GM12864 (cell line): ENCODE data around the gene CLEC19A.
"Not testable (repeated sequence)": the region's sequence is repeated elsewhere in the genome, so short reads cannot be mapped to it uniquely, and the experiment has no call there.

Experiments
- DNase-seq: peaks from one replicate; pipeline ENCODE4 v3.0.0-alpha.2; 2011; ENCODE audit warnings: low read depth
- H3K4me3 ChIP-seq: 2 replicates; pipeline ENCODE4 v1.5.1; 2011; ENCODE audit warnings: mild to moderate bottlenecking, low read depth, low read length, control low read depth
- TF ChIP-seq, protein P1 (sequence below): IDR thresholded peaks from 2 replicates; pipeline ENCODE4 v1.5.1; 2011; ENCODE audit warnings: low read depth, mild to moderate bottlenecking, moderate library complexity, low read length, control low read depth, inconsistent platforms; ENCODE audit errors: missing control alignments

CLEC19A gene

DNA sequence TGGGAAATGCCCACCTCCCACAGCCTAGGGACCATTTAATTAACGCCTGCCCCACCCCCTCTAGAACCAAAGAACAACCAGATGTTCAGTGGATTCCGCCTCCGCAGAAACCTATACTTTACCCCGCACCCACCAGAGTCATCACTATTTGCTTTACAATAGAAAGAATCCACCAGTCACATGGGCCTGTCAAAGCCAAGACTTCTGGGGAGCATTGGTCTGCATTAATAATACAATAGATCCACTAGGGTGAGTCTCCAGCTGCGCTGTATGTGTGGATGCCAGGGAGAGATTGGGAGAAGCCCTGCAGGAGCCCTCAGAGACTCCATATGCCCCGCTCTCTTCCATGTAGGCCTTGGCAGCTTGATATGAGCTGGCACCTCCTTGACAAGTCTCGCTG lies 31.3 kb downstream of the CLEC19A start:
- no peak overlapping the region for H3K4me3 ChIP-seq
- TF ChIP-seq, protein P1, sequence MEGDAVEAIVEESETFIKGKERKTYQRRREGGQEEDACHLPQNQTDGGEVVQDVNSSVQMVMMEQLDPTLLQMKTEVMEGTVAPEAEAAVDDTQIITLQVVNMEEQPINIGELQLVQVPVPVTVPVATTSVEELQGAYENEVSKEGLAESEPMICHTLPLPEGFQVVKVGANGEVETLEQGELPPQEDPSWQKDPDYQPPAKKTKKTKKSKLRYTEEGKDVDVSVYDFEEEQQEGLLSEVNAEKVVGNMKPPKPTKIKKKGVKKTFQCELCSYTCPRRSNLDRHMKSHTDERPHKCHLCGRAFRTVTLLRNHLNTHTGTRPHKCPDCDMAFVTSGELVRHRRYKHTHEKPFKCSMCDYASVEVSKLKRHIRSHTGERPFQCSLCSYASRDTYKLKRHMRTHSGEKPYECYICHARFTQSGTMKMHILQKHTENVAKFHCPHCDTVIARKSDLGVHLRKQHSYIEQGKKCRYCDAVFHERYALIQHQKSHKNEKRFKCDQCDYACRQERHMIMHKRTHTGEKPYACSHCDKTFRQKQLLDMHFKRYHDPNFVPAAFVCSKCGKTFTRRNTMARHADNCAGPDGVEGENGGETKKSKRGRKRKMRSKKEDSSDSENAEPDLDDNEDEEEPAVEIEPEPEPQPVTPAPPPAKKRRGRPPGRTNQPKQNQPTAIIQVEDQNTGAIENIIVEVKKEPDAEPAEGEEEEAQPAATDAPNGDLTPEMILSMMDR = no peak
- no peak for DNase-seq

DNA sequence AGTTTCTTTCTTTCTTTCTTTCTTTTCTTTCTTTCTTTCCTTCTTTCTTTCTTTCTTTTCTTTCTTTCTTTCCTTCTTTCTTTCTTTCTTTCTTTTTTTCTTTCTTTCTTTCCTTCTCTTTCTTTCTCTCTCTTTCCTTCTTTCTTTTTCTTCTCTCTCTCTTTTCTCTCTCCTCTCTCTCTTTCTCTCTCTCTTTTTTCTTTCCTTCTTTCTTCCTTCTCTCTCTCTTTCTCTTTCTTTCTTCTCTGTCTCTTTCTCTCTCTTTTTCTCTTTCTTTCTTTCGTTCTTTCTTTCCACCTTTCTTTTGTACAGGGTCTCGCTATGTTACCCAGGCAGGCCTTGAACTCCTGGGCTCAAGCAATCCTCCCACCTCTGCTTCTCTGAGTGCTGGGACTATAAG lies 35.7 kb downstream of the CLEC19A start:
- H3K4me3 ChIP-seq, DNase-seq: not testable (repeated sequence)

DNA sequence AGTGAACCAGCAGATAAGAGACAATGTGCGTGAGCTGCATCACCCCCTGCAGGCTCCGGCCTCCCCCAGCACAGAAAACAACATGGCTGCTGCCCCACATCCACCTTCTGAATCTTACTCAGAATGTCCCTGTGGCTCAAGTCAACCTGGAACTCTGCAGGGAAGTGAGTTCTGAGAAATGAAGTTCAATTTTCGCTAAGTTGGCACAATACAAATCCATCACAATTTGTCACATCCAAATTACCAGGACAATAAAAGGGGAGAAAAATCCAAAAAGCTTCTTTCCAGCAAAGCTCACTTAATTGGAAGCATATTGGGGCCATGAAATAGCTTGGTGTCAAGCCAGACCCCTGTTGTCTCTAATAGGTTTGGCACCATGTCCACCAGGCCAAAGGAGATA lies 38.1 kb downstream of the CLEC19A start:
- DNase-seq = no peak
- TF ChIP-seq, protein P1 = no peak
- no peak overlapping the region for H3K4me3 ChIP-seq

DNA sequence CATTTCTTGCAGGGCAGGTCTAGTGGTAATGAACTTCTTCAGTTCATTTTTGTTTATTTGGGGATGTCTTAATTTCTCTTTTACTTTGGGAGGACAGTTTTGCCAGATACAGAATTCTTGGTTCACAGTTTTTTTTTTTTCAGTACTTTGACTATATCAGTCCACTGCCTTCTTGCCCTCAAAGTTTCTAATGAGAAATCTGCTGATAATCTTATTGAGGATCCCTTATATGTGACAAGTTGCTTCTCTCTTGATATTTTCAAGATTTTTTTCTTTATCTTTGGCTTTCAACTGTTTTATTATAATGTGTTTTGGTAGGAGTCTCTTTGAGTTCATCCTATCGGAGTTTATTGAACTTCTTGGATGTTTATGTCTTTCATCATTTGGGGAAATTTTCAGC lies 42.8 kb downstream of the CLEC19A start:
- H3K4me3 ChIP-seq = no peak overlapping the region
- TF ChIP-seq, protein P1 = no peak
- DNase-seq = no peak

DNA sequence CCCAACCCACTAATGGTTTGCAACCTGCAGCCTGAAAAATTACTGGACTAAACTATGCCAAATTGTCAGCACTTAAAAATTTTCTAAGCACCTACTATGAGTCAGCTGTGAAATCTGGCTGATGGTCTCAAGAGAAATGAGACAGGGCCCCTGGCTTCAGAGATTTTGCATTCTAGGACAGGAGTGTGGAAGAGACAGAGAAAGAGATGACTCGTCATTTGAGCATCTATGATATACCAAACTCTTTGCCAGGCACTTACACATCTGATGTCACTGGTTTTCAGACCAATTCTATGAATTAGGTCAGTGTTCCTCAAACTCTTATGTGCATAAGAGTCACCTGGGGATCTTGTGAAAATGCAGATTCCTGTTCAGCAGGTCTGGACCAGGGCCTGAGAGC lies 44.4 kb downstream of the CLEC19A start:
- TF ChIP-seq, protein P1 = no peak
- no peak overlapping the region for H3K4me3 ChIP-seq
- no peak for DNase-seq

DNA sequence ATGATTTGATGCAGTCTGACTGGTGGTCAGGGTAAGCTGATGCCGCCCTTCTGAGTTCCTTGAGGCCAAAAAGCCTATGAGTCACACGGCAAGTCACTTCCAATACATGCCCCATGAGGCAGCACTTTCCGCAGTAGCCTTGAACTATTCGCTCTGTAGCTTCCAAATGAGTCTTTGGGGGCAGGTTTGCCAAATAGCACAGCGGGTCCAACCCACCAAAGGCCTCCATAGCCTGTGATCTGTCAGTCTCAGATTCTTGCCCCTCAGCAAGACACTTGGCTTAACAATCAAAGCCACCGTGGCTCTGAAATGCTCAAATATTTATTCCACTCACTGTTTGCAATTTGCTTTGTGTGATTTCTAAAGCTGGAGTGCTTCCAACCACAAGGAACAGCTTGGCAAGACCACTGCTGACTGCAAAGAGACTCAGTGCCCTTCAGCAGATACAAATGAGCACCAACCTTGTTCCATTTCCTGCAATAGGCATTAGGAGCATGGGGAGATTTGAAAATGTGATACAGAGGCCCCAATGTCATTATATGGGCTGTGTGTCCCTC lies 45.4 kb downstream of the CLEC19A start:
- DNase-seq = no peak
- H3K4me3 ChIP-seq = no peak overlapping the region
- TF ChIP-seq, protein P1 = no peak

DNA sequence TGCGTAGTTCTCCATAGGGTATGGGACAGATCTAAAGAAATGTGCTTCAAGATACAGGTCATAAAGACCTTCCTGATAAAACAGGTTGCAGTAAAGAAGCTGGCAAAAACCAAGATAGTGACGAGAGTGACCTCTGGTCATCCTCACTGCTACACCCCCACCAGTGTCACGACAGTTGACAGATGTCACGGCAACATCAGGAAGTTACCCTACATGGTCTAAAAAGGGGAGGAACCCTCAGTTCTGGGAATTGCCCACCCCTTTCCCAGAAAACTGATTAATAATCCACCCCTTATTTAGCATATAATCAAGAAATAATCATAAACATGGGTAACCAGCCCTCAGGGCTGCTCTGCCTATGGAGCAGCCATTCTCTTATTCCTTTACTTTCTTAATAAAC lies 46.3 kb downstream of the CLEC19A start:
- H3K4me3 ChIP-seq = no peak overlapping the region
- TF ChIP-seq, protein P1 = no peak
- no peak for DNase-seq
